Duodenal mucosa (tissue), 2 donors: ENCODE results near the gene CELA3A.
A peak's percentile ranks its signal among the peaks of the same experiment; 100 is the strongest.

Experiments used
- H3K27ac ChIP-seq: one replicate; pipeline ENCODE4 v1.7.0; 2013; ENCODE audit warnings: low read depth, low read length
- H3K27me3 ChIP-seq, 2 donors: one replicate each; pipeline ENCODE4 v1.7.0; 2013; ENCODE audit warnings: low read length in 2 of 2, control low read depth in 1 of 2; ENCODE audit not compliant: insufficient read depth in 2 of 2, control insufficient read depth in 1 of 2
- H3K36me3 ChIP-seq, 2 donors: one replicate each; pipeline ENCODE4 v1.7.0; 2013; ENCODE audit warnings: low read length in 2 of 2, control low read depth in 1 of 2; ENCODE audit not compliant: insufficient read depth in 2 of 2, control insufficient read depth in 1 of 2
- H3K4me1 ChIP-seq, 2 donors: one replicate each; pipeline ENCODE4 v1.7.0; 2013; ENCODE audit warnings: low read length in 2 of 2, control low read depth in 1 of 2; ENCODE audit not compliant: insufficient read depth in 2 of 2, control insufficient read depth in 1 of 2
- H3K4me3 ChIP-seq, 2 donors: one replicate each; pipeline ENCODE4 v1.7.0; 2013; ENCODE audit warnings: low read length in 2 of 2, low read depth in 1 of 2
- H3K9ac ChIP-seq, 2 donors: one replicate each; pipeline ENCODE4 v1.7.0; 2013; ENCODE audit warnings: low read length in 2 of 2, low read depth in 1 of 2
- H3K9me3 ChIP-seq, 2 donors: one replicate each; pipeline ENCODE4 v1.7.0; 2013; ENCODE audit warnings: low read length in 2 of 2, control low read depth in 1 of 2; ENCODE audit not compliant: control insufficient read depth in 1 of 2

CELA3A gene, protein sequence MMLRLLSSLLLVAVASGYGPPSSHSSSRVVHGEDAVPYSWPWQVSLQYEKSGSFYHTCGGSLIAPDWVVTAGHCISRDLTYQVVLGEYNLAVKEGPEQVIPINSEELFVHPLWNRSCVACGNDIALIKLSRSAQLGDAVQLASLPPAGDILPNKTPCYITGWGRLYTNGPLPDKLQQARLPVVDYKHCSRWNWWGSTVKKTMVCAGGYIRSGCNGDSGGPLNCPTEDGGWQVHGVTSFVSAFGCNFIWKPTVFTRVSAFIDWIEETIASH

DNA sequence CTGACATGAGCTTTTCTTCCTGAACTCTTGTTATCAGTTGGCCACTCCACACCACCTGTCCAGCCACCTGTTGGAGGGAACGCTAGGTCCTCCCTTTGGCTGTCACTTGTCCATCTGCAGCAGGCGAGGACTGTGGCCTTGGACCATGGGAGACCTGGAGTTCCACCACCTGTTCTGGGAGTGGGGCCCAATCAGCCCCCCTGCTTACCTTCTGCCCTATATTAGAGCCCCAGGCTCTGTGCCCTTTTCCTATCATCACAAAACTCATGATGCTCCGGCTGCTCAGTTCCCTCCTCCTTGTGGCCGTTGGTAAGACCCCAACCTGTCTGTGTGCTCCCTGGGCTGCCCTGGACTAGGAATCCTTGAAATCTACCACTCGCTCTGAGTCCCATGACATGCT lies at the start of gene CELA3A:
CELA3A (plus strand) TSS at position 249 of the 400 bp plus-strand sequence; CDS start at position 267, 18 bp downstream.
- no peaks in the 10 kb centered on the region for H3K36me3 ChIP-seq
- H3K27ac ChIP-seq, result no peak within 1 kb of the TSS
- H3K27me3 ChIP-seq, result no peaks in the 10 kb centered on the region
- no peak within 1 kb of the TSS for H3K4me3 ChIP-seq
- H3K9me3 ChIP-seq, result no peaks in the 10 kb centered on the region
- no peak within 1 kb of the TSS for H3K9ac ChIP-seq
- H3K4me1 ChIP-seq, result no peaks in the 10 kb centered on the region

DNA sequence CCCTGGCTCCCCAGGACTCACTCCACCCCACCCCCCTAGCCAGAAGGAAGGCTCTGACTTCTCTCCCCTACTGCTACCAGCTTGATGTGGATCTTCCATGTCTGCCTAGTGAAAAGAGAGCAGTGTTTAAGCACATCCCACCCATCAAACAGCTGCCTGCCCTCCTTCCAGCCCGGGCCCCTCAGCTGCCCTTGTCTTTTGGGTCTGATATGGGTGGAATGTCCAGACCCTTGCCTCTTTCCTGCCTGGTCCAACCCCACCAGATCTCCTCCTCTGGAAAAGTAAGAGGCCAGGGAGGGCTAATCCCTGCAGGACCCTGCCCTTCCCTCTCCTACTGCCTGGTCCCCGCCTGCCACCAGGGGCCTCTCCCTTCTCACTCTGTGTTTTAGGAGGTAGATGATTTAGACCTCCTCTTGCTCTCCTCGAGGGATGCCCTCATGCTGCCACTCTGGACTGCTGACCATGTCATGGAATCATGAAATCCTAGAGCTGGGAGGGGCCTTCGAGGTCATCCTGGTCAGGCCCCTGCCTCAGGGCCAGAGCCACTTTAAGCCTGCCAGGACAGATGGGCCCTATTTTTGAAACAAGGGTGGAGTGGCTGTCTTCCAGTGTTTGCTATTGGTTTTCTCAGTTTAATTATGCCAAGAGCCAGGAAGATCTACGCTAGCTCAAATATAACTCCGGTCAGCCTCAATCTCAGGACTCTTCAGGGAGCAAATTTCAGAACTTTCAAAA lies 48.5 kb upstream of the CELA3A start:
- no peak overlapping the region for H3K27ac ChIP-seq
- H3K36me3 ChIP-seq, result no peaks in the 10 kb centered on the region
- no peak overlapping the region for H3K9ac ChIP-seq
- no peaks in the 10 kb centered on the region for H3K27me3 ChIP-seq
- H3K9me3 ChIP-seq, result no peaks in the 10 kb centered on the region
- H3K4me3 ChIP-seq, result no peak overlapping the region
- H3K4me1 ChIP-seq, result peaks cover 20 to 23% of the 10 kb centered on the region in 2 donors

DNA sequence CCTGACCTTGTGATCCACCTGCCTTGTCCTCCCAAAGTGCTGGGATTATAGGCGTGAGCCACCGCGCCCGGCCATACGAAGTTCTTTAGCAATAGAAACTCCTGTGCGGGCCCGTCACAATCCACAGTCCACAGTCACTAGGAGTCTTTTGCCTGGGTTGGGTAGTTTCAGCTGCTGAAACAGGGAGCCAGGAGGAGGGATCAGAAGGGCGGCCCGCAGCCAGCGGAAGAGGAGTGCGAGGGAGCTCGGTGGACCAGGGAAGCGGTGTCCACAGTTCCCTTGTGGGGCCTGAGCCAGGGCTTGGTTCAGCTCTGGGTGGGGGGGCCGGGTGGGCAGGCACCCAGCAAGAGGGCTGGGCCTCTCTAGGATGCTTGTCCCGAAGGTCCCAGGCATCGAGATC lies 46.4 kb upstream of the CELA3A start:
- Histone ChIP-seq H3K27me3 (no peaks in the 10 kb centered on the region), H3K36me3 (no peaks in the 10 kb centered on the region), H3K9ac (no peak overlapping the region), H3K4me3 (no peak overlapping the region), H3K27ac (no peak overlapping the region), H3K4me1 (peaks cover 20 to 23% of the 10 kb centered on the region in 2 donors), H3K9me3 (no peaks in the 10 kb centered on the region)

DNA sequence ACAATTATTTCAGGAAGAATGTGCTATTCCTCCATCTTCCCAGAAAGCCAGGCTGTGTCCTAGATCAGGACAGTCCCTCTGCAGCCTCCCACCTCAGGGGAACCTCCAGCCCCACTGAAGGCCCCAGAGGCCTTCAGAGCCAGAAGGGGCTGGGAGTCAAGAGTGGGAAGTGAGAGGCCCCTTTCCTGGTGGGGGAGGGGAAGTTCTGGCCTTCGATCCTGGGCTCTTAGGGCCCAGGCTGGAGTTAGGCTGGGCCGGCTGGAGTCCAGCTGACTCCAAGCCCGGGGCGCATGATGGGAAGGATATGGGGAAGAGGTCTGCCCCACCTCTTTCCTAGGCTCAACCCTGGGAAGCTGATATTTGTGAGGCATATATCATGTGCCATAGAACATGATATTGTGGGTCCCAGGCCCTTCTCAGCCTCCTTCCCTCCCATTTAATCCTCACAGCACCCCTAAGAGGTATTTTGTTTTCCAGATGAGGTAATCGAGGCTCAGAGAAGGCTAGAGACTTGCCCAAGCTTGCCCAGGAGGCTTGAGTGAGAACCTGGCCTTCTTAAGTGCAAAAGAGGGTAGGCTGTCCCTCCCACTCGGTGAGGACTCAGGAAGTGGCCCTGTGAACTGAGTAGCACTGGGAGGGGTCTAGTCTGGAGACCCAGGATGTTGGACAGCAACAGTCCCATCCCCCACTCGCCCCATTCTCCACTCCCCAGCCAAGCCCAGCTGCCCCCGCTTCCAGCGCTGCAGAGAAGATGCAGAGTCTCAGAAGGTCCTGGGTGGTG lies 45.8 kb upstream of the CELA3A start:
- Histone ChIP-seq H3K27me3 (no peaks in the 10 kb centered on the region), H3K36me3 (no peaks in the 10 kb centered on the region), H3K9me3 (no peaks in the 10 kb centered on the region), H3K4me1 (peaks cover 20 to 23% of the 10 kb centered on the region in 2 donors), H3K4me3 (no peak overlapping the region), H3K27ac (no peak overlapping the region), H3K9ac (no peak overlapping the region)

DNA sequence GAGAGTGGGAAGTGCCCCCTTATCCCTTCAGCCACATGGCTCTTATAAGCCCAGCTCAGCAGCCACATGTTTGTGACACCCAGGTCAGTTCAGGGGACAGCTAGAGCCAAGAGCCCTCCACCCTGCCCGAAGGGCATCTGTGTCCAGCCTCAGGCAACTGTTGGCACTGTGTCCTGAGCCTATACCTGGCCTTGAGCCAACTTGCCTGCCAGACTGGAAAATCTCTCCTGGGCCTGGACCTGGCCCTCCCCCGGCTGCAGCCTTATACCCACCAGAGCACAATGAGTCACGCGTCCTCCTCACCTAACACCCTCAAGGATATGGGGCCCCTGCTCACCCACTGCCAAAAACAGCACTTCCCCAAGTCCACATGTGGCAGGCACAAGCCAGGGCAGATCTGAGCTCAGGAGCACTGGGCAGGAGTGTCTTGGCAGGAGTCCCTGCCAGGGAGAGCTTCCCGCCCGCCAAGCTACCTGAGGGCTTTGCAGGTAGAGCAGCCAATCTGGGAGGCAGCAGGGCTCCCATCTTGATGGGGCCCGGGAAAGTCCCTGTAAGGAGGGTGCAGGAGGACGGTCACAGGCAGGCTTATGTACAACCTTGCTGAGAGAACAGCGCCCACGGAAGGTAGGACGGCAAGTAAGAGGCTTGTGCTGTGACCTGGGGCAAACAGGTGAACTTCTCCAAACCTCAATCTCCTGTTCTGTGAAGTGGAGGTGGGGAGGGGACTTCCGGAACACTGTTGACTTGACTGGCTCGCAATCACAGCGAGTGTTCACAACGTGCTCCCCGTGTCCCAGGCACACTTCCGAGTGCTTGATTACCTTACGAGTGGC lies 44.5 kb upstream of the CELA3A start:
- Histone ChIP-seq H3K4me1 (peaks cover 20 to 23% of the 10 kb centered on the region in 2 donors), H3K36me3 (no peaks in the 10 kb centered on the region), H3K27ac (no peak overlapping the region), H3K9ac (peak overlapping the region; percentile 27 to 35), H3K27me3 (no peaks in the 10 kb centered on the region), H3K9me3 (no peaks in the 10 kb centered on the region), H3K4me3 (peak overlapping the region in 1 of 2 donors; percentile 29)

DNA sequence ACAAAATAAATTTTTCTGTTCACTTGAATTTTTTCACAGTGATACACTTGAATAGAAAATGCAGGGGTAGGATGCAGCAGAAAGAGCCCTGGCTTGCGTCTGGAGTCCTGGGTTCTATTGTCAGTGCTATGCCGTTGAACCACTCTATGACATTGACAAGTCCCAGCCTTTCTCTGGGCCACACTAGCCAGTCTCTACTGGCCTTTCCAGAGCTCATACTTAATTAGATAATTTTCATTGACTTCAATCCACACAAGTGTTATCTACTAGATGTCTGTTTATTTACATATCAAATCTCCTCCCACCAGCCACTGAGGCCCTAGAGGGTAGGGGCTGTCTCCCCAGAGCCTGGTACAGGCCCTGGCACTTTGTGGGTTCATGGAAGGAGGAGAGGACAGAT lies 40.1 kb upstream of the CELA3A start:
- H3K4me1 ChIP-seq, result peaks cover 13 to 14% of the 10 kb centered on the region in 2 donors
- no peak overlapping the region for H3K9ac ChIP-seq
- no peaks in the 10 kb centered on the region for H3K9me3 ChIP-seq
- no peak overlapping the region for H3K4me3 ChIP-seq
- H3K27ac ChIP-seq, result no peak overlapping the region
- H3K27me3 ChIP-seq, result no peaks in the 10 kb centered on the region
- no peaks in the 10 kb centered on the region for H3K36me3 ChIP-seq

DNA sequence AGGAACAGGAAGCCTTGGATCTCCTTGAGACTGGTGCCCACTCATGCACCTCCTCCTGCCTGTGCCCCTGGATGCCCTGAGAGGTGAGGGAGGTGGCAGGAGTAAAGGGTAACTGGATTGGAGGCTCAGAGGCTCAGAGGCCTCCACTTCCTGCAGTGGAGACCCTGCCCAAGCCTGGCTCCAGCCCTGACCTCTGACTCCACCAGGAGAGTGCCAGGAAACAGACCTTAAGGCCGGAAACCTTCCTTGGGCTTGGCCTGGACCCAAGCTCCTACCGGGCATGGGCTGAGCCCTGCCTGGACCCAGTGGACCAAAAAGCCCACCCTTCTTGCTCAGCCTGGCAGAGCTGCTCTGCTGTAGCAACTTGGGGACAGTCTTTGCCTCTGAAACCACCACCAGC lies 39.7 kb upstream of the CELA3A start:
- Histone ChIP-seq H3K4me3 (no peak overlapping the region), H3K36me3 (no peaks in the 10 kb centered on the region), H3K27ac (no peak overlapping the region), H3K9ac (no peak overlapping the region), H3K4me1 (peaks cover 8 to 9% of the 10 kb centered on the region in 2 donors), H3K9me3 (no peaks in the 10 kb centered on the region), H3K27me3 (no peaks in the 10 kb centered on the region)

DNA sequence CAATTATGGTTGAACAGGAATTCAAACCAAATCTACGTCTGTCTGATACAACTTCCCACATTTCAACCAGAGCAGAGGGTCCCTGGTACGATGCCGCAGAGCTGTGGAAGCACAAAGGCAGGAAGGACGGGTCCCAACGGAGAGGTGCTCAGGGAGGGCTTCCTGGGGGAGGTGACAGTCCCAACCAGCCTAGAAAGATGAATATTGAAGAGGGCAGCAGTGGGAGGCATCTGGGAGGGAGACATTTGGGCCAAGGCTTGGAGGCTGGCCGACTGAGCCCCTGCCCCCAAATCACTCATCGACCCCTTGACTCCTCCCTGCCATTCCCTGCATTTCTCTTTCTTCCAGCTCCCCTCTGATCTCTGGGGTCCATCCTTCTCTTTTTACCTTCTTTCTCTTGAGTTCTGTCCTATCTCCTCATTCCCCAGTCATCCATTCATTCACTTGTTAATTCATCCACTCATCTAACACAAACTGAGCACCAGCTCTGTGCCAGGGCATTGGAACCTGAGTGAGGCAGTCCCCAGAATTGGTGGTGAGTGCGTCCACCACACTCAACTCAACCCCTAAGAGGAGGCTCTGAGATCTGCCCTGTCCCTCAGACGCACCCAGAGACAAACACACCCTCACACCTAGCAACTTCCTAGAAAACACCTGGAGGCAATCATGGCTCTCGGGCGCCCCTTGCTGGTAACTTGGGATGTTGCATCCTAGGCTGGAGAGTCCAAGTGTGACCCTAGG lies 37.8 kb upstream of the CELA3A start:
- Histone ChIP-seq H3K9me3 (no peaks in the 10 kb centered on the region), H3K27me3 (no peaks in the 10 kb centered on the region), H3K27ac (no peak overlapping the region), H3K4me1 (no peaks in the 10 kb centered on the region), H3K4me3 (no peak overlapping the region), H3K9ac (no peak overlapping the region), H3K36me3 (no peaks in the 10 kb centered on the region)

DNA sequence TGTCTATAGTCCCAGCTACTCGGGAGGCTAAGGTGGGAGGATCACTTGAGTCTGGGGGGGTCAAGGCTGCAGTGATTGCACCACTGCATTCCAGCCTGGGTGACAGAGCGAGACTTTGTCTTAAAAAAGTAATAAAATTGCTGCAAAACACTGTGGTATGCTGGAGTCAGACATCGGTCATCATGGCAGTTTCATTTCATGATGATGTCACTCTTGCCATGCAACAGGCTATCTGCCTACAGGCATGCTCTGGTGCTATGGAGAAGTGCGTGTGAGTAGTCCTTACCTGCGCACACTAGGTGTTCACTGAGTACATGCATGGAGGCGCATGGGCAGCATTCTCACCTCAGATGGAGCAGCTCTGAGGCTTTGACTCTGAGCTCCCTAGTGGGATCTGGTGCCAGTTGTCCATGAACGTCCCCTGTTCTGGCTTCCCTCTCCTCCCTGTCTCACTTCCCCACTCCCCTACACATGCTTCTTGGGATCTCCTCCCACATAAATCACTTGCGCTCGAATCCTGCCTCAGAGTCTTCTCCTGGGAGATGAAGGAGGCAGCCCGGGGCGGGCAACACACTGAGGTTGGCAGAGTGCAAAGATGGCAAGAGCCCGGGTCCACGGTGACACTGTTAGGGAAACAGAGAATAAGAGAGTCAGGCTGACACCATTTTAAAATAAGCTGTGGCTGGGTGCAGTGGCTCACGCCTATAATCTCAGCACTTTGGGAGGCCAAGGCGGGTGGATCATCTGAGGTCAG lies 35.0 kb upstream of the CELA3A start:
- Histone ChIP-seq H3K27ac (no peak overlapping the region), H3K4me3 (no peak overlapping the region), H3K9me3 (no peaks in the 10 kb centered on the region), H3K9ac (no peak overlapping the region), H3K27me3 (no peaks in the 10 kb centered on the region), H3K4me1 (no peaks in the 10 kb centered on the region), H3K36me3 (no peaks in the 10 kb centered on the region)
